ENCODE measurements around the gene ZCCHC7.
"Not testable (repeated sequence)": the region's sequence is repeated elsewhere in the genome, so short reads cannot be mapped to it uniquely, and the experiment has no call there.

Gene ZCCHC7

GRCh38 chr9:37295796-37296195 is 175.4 kb downstream of the ZCCHC7 start:
- no peak for ATAC-seq
- no peak for DNase-seq
- no peak overlapping the region for H3K27ac Mint-ChIP-seq
- no peak overlapping the region for H3K4me3 Mint-ChIP-seq
- no peaks in the 10 kb centered on the region for H3K27me3 Mint-ChIP-seq
- peaks cover 91% of the 10 kb centered on the region for H3K4me1 Mint-ChIP-seq
- H3K9me3 Mint-ChIP-seq, result no peaks in the 10 kb centered on the region

GRCh38 chr9:37297592-37297991 is 177.2 kb downstream of the ZCCHC7 start:
- H3K4me1 Mint-ChIP-seq, result peaks cover 91% of the 10 kb centered on the region
- no peak overlapping the region for H3K27ac Mint-ChIP-seq
- no peaks in the 10 kb centered on the region for H3K27me3 Mint-ChIP-seq
- no peak overlapping the region for H3K4me3 Mint-ChIP-seq
- ATAC-seq, result no peak
- no peak for DNase-seq
- H3K9me3 Mint-ChIP-seq, result no peaks in the 10 kb centered on the region

- ATAC-seq (no peak), DNase-seq (no peak)
- Mint-ChIP-seq H3K4me1 (peaks cover 87% of the 10 kb centered on the region), H3K27me3 (no peaks in the 10 kb centered on the region), H3K4me3 (peak overlapping the region; percentile 64 to 71), H3K9me3 (no peaks in the 10 kb centered on the region), H3K27ac (peak overlapping the region; percentile 97)
These were observed 180.2 kb downstream of the ZCCHC7 start for GRCh38 chr9:37300620-37301019.

DNA sequence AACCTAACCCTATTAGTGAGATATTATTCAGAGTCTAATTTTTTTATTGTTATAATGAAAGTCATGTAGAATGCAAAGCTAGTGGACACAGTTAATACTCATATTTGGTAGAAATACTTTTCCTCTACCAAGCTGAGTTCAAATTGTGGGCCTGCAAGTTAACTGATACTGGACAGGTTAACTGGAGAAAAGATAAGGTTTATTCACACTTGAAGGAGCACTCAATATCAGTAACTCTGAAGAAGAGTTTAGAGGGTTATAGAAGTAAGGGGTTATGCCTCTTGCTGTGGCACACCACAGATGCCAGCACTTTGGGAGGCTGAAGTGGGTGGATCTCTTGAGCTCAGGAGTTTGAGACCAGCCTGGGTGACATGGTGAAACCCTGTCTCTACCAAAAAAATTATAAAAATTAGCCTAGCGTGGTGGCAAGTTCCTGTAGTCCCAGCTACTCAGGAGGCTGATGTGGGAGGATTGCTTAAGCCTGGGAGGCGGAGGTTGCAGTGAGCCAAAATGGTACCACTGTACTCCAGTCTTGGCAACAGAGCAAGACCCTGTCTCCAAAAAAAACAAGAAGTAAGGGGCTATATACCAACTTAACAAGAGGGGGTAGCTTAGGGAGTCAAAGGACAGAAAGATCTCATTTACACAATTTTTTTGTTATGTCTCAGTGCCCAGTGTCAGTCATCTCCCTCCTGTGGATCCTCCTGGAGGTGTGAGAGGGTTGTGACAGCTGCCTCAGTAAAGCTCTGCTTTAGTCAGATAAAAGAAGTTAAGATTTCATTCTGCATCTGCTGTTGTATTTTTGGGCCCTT is 180.9 kb downstream of the ZCCHC7 start:
- ATAC-seq (peak; percentile 74), DNase-seq (peak in 1 of 2 donors; percentile 25)
- Mint-ChIP-seq H3K27ac (peak overlapping the region; percentile 97), H3K27me3 (no peaks in the 10 kb centered on the region), H3K4me3 (peak overlapping the region; percentile 64 to 71), H3K4me1 (peaks cover 81% of the 10 kb centered on the region), H3K9me3 (no peaks in the 10 kb centered on the region)

- no peak for ATAC-seq
- Mint-ChIP-seq H3K27me3 (no peaks in the 10 kb centered on the region), H3K4me3 (peak overlapping the region; percentile 64 to 71), H3K4me1 (peaks cover 76% of the 10 kb centered on the region), H3K27ac (peak overlapping the region; percentile 97), H3K9me3 (no peaks in the 10 kb centered on the region)
- no peak for DNase-seq
These were observed 181.4 kb downstream of the ZCCHC7 start for GRCh38 chr9:37301854-37302172.

- Mint-ChIP-seq H3K4me3 (peak overlapping the region; percentile 55 to 71), H3K4me1 (peaks cover 76% of the 10 kb centered on the region), H3K9me3 (no peaks in the 10 kb centered on the region), H3K27ac (peak overlapping the region; percentile 97), H3K27me3 (no peaks in the 10 kb centered on the region)
- peak; percentile 47 to 64 for DNase-seq
- ATAC-seq, result peak; percentile 100
These were observed 181.9 kb downstream of the ZCCHC7 start for GRCh38 chr9:37302277-37302676.

GRCh38 chr9:37303272-37303671 is 182.9 kb downstream of the ZCCHC7 start:
- Mint-ChIP-seq H3K27ac (peak overlapping the region; percentile 97), H3K4me3 (peak overlapping the region in 1 of 2 donors; percentile 41), H3K4me1 (peaks cover 68% of the 10 kb centered on the region)
- DNase-seq, ATAC-seq, H3K9me3 Mint-ChIP-seq, H3K27me3 Mint-ChIP-seq: not testable (repeated sequence)

DNA sequence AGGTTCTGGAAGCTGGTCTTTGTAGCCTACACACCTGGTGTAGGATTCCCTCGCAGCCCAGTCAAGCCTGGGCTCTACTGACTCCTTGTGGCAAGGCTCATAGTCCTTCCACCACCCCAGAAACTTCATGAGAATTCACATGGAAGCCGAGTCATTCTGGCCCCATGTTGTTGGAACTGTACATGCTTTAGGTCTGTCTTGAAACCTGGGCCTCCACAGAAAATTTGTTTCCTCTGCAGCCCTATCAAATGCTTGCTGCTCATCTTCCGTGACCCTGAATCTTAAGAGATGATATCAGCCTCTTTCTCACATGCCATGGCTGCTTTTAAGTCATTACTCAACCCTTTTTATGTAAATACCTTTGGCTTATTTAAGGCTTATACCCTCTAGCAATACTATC is 188.8 kb downstream of the ZCCHC7 start:
- DNase-seq (no peak), ATAC-seq (peak; percentile 52)
- Mint-ChIP-seq H3K27me3 (no peaks in the 10 kb centered on the region), H3K4me3 (no peak overlapping the region), H3K4me1 (peaks cover 15% of the 10 kb centered on the region), H3K9me3 (no peaks in the 10 kb centered on the region), H3K27ac (peak overlapping the region in 1 of 2 donors; percentile 46)

DNA sequence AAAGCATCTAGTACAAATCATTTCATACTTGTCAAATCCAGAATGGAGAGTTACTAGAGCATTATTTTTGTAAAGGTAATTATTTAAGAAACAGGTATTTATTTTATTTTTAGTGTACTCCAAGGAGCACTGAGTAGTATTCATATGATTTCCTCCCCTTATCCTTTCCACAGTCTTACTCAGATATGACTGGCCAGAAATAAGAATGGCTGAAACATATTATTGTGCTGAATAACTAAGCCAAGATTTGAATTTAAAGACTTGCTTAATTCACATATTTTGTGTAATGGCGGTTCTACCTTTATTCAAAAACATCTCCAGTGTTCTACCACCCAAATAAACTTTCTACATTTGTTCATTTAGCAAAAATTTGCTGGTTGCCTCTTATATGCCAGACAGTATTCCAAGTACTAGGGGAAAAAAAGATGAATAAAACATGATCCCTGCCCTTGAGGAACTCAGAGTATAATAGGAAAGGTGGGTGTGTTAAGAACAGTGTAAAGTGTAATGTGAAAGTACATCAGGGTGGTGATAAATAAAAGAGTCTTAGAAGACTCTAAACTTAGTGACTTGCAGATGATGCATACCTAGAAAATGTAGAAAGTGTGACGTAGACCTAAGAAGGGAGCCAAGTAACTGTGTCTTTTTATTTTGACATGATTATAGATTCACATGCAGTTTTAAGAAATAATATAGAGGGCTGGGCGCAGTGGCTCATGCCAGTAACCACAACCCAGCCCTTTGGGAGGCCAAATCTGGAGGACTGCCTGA is 191.7 kb downstream of the ZCCHC7 start:
- Mint-ChIP-seq H3K9me3 (no peaks in the 10 kb centered on the region), H3K27me3 (no peaks in the 10 kb centered on the region), H3K4me1 (peaks cover 6% of the 10 kb centered on the region), H3K4me3 (no peak overlapping the region), H3K27ac (no peak overlapping the region)
- no peak for ATAC-seq
- no peak for DNase-seq

GRCh38 chr9:37324261-37324683 is 203.9 kb downstream of the ZCCHC7 start:
- DNase-seq (no peak), ATAC-seq (no peak)
- Mint-ChIP-seq H3K27ac (no peak overlapping the region), H3K4me1 (peaks cover 6% of the 10 kb centered on the region), H3K4me3 (no peak overlapping the region), H3K9me3 (no peaks in the 10 kb centered on the region), H3K27me3 (no peaks in the 10 kb centered on the region)

GRCh38 chr9:37324691-37325490 is 204.5 kb downstream of the ZCCHC7 start:
- H3K27ac Mint-ChIP-seq, result no peak overlapping the region
- no peak for DNase-seq
- H3K9me3 Mint-ChIP-seq, result no peaks in the 10 kb centered on the region
- ATAC-seq, result no peak
- H3K27me3 Mint-ChIP-seq, result no peaks in the 10 kb centered on the region
- no peak overlapping the region for H3K4me3 Mint-ChIP-seq
- H3K4me1 Mint-ChIP-seq, result peaks cover 6% of the 10 kb centered on the region

DNA sequence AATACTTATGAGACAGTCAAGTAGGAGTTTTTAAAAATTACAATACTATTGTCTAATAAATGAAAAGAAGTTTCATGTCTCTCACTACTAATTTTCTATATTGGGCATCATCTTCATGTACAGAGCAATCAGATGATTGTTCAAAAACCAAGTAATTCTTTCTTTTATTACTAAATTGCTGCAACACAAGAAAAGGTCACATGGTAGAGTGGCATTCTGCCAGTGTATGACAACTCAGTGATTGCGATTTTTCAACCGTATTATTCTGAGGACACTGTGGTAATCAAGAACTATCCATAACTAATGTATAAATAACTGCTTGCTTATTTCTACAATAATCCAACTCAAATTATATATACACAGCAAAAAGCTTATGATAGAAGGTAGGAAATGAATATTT is 205.4 kb downstream of the ZCCHC7 start:
- Mint-ChIP-seq H3K27me3 (no peaks in the 10 kb centered on the region), H3K9me3 (no peaks in the 10 kb centered on the region), H3K4me3 (no peak overlapping the region), H3K4me1 (peaks cover 6% of the 10 kb centered on the region), H3K27ac (no peak overlapping the region)
- DNase-seq, result no peak
- no peak for ATAC-seq

GRCh38 chr9:37327553-37327952 is 207.2 kb downstream of the ZCCHC7 start:
- peaks cover 6% of the 10 kb centered on the region for H3K4me1 Mint-ChIP-seq
- ATAC-seq (no peak), DNase-seq (no peak)
- H3K9me3 Mint-ChIP-seq, result no peaks in the 10 kb centered on the region
- peak overlapping the region in 1 of 2 donors; percentile 70 for H3K27ac Mint-ChIP-seq
- H3K4me3 Mint-ChIP-seq, result no peak overlapping the region
- H3K27me3 Mint-ChIP-seq, result no peaks in the 10 kb centered on the region

- DNase-seq, result no peak
- H3K4me1 Mint-ChIP-seq, result peaks cover 6% of the 10 kb centered on the region
These were observed 208.3 kb downstream of the ZCCHC7 start for GRCh38 chr9:37328556-37329227.

GRCh38 chr9:37329576-37329975 is 209.2 kb downstream of the ZCCHC7 start:
- Mint-ChIP-seq H3K4me3 (no peak overlapping the region), H3K9me3 (no peaks in the 10 kb centered on the region), H3K27ac (no peak overlapping the region), H3K27me3 (no peaks in the 10 kb centered on the region), H3K4me1 (peaks cover 4% of the 10 kb centered on the region)
- DNase-seq, result no peak
- no peak for ATAC-seq

More at GRCh38 chr9:37328556-37329227, 208.3 kb downstream of the ZCCHC7 start:
- no peak overlapping the region for H3K4me3 Mint-ChIP-seq
- H3K27ac Mint-ChIP-seq, result no peak overlapping the region
- H3K27me3 Mint-ChIP-seq, result no peaks in the 10 kb centered on the region
- no peak for ATAC-seq
- H3K9me3 Mint-ChIP-seq, result no peaks in the 10 kb centered on the region
